Fibroblast of mammary gland (primary cell): Measurements from ENCODE around the gene NCOA1.

Experiments used
- DNase-seq: peaks from one replicate; pipeline ENCODE4 v3.0.0-alpha.2; 2010; ENCODE audit warnings: low read depth
- H3K4me3 ChIP-seq: 2 replicates; pipeline ENCODE4 v1.5.1; 2011; ENCODE audit warnings: low read depth, mild to moderate bottlenecking, low read length, moderate library complexity; ENCODE audit not compliant: control insufficient read depth
- CTCF ChIP-seq: conservative IDR thresholded peaks from 2 replicates; pipeline ENCODE4 v1.5.1; 2011; ENCODE audit warnings: low read depth, low read length, inconsistent platforms; ENCODE audit not compliant: control insufficient read depth, insufficient read depth

Gene NCOA1

GRCh38 chr2:24806661-24807036, 315.6 kb downstream of the NCOA1 start:
- DNase-seq = no peak
- no peak overlapping the region for H3K4me3 ChIP-seq
- no peak for TF ChIP-seq CTCF

- peak; percentile 62 for DNase-seq
- no peak overlapping the region for H3K4me3 ChIP-seq
- no peak for TF ChIP-seq CTCF
Measured at GRCh38 chr2:24809316-24810007, 318.4 kb downstream of the NCOA1 start.

GRCh38 chr2:24813691-24814137, 322.7 kb downstream of the NCOA1 start:
- no peak for DNase-seq
- no peak overlapping the region for H3K4me3 ChIP-seq
- TF ChIP-seq CTCF = no peak

GRCh38 chr2:24814516-24814915, 323.5 kb downstream of the NCOA1 start:
- DNase-seq = no peak
- TF ChIP-seq CTCF = no peak
- H3K4me3 ChIP-seq = no peak overlapping the region

- no peak for TF ChIP-seq CTCF
- no peak for DNase-seq
- no peak overlapping the region for H3K4me3 ChIP-seq
Measured at GRCh38 chr2:24815171-24815570, 324.1 kb downstream of the NCOA1 start.

- DNase-seq = no peak
- TF ChIP-seq CTCF = no peak
- no peak overlapping the region for H3K4me3 ChIP-seq
Measured at GRCh38 chr2:24816404-24816803, 325.4 kb downstream of the NCOA1 start.

- DNase-seq = peak; percentile 92
- no peak overlapping the region for H3K4me3 ChIP-seq
- no peak for TF ChIP-seq CTCF
Measured at GRCh38 chr2:24816884-24817283, 325.8 kb downstream of the NCOA1 start.
